ENCODE measurements around the gene MED27.
"Not testable (repeated sequence)": the region's sequence is repeated elsewhere in the genome, so short reads cannot be mapped to it uniquely, and the experiment has no call there.

The MED27 gene

GRCh38 chr9:132075853-132076252 is 3.8 kb downstream of the MED27 start:
- DNase-seq (ENCODE audit: low spot score): no peak

GRCh38 chr9:132074736-132075135 is 4.9 kb downstream of the MED27 start:
- DNase-seq (ENCODE audit: low spot score): no peak

- no peak for DNase-seq (ENCODE audit: low spot score)
These were observed 7.7 kb downstream of the MED27 start for GRCh38 chr9:132071847-132072507.

GRCh38 chr9:132069046-132069898 is 10.4 kb downstream of the MED27 start:
- no peak for DNase-seq (ENCODE audit: low spot score)

- no peak for DNase-seq (ENCODE audit: low spot score)
These were observed 11.1 kb downstream of the MED27 start for GRCh38 chr9:132068605-132069004.

GRCh38 chr9:132066511-132066910 is 13.2 kb downstream of the MED27 start:
- no peak for DNase-seq (ENCODE audit: low spot score)

GRCh38 chr9:132066057-132066456 is 13.6 kb downstream of the MED27 start:
- no peak for DNase-seq (ENCODE audit: low spot score)

GRCh38 chr9:132063281-132063680 is 16.4 kb downstream of the MED27 start:
- DNase-seq (ENCODE audit: low spot score): no peak

GRCh38 chr9:132062806-132063205 is 16.9 kb downstream of the MED27 start:
- no peak for DNase-seq (ENCODE audit: low spot score)

- no peak for DNase-seq (ENCODE audit: low spot score)
These were observed 18.1 kb downstream of the MED27 start for GRCh38 chr9:132061526-132061925.

- no peak for DNase-seq (ENCODE audit: low spot score)
These were observed 20.3 kb downstream of the MED27 start for GRCh38 chr9:132059361-132059760.

- DNase-seq (ENCODE audit: low spot score): not testable (repeated sequence)
These were observed 21.4 kb downstream of the MED27 start for GRCh38 chr9:132058226-132058625.

GRCh38 chr9:132056717-132057560 is 22.7 kb downstream of the MED27 start:
- no peak for DNase-seq (ENCODE audit: low spot score)

- no peak for DNase-seq (ENCODE audit: low spot score)
These were observed 23.9 kb downstream of the MED27 start for GRCh38 chr9:132055756-132056155.

- no peak for DNase-seq (ENCODE audit: low spot score)
These were observed 25.6 kb downstream of the MED27 start for GRCh38 chr9:132054024-132054423.

- no peak for DNase-seq (ENCODE audit: low spot score)
These were observed 29.8 kb downstream of the MED27 start for GRCh38 chr9:132049900-132050299.

- DNase-seq (ENCODE audit: low spot score): no peak
These were observed 30.3 kb downstream of the MED27 start for GRCh38 chr9:132049323-132049882.

GRCh38 chr9:132048201-132048600 is 31.5 kb downstream of the MED27 start:
- no peak for DNase-seq (ENCODE audit: low spot score)

- DNase-seq (ENCODE audit: low spot score): no peak
These were observed 33.2 kb downstream of the MED27 start for GRCh38 chr9:132046456-132046855.

GRCh38 chr9:132044176-132044875 is 35.3 kb downstream of the MED27 start:
- DNase-seq (ENCODE audit: low spot score): no peak

GRCh38 chr9:132043708-132044107 is 36.0 kb downstream of the MED27 start:
- no peak for DNase-seq (ENCODE audit: low spot score)

GRCh38 chr9:132042324-132042723 is 37.3 kb downstream of the MED27 start:
- no peak for DNase-seq (ENCODE audit: low spot score)

All from iPS-NIHi11 (cell line).